ENCODE data around the gene CNTNAP5. TPM values are rescaled to one million over a fixed set of nuclear protein-coding genes. Genes with fewer than 3 reads are reported as not detected.

Gene CNTNAP5
- total RNA-seq, 1 donor from 2014 or later, result not detected

DNA sequence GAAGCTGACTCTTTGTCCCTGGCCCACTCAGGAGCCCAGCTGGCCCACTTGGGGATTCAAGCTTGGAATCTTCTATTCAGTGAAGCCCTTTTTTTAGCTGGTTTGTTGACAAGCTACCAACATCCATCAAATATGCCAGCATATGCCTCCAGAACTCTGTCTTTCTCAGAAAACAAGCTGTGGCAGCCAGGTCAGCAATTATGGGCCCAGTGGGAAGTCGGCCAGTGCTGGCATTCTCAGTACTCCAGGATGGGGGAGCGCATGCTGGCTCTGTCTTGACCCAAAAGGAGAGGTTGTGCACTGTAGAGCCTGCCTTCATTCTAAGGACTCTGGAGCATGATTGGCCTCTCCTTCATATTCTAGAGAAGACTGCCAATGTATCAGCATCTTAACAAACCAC lies 401.5 kb downstream of the CNTNAP5 start:
- Mint-ChIP-seq H3K36me3 (ENCODE audit: unreplicated experiment) (no peaks in the 10 kb centered on the region), H3K9me3 (ENCODE audit: unreplicated experiment) (peaks cover 53% of the 10 kb centered on the region), H3K27ac (ENCODE audit: unreplicated experiment) (no peak overlapping the region), H3K27me3 (ENCODE audit: unreplicated experiment) (no peaks in the 10 kb centered on the region), H3K4me1 (ENCODE audit: unreplicated experiment) (no peaks in the 10 kb centered on the region), H3K4me3 (ENCODE audit: unreplicated experiment) (no peak overlapping the region)
- TF ChIP-seq, protein P1, sequence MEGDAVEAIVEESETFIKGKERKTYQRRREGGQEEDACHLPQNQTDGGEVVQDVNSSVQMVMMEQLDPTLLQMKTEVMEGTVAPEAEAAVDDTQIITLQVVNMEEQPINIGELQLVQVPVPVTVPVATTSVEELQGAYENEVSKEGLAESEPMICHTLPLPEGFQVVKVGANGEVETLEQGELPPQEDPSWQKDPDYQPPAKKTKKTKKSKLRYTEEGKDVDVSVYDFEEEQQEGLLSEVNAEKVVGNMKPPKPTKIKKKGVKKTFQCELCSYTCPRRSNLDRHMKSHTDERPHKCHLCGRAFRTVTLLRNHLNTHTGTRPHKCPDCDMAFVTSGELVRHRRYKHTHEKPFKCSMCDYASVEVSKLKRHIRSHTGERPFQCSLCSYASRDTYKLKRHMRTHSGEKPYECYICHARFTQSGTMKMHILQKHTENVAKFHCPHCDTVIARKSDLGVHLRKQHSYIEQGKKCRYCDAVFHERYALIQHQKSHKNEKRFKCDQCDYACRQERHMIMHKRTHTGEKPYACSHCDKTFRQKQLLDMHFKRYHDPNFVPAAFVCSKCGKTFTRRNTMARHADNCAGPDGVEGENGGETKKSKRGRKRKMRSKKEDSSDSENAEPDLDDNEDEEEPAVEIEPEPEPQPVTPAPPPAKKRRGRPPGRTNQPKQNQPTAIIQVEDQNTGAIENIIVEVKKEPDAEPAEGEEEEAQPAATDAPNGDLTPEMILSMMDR (IDR thresholded peaks at IDR 0.05), result no peak
- no peak for DNase-seq (ENCODE audit: extremely low spot score, unreplicated experiment)

DNA sequence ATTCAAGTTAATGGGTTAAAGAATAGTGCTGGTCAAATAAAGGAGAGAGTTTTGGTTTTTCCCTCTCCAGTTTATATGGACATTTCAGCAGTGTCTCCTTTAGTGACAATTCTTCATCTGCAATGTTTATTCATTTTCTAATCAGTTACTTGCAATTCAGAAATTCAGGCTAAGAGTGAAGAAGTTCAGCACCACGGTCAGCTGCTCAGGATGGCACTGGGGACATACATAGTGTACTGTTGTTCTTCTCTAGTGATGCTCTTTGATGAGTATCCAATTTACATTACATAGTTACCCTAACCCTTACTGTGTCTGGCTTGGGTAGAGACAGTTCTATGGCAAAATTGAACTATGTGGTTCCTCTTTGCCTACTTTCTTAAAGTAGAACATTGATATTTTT lies 412.7 kb downstream of the CNTNAP5 start:
- H3K27ac Mint-ChIP-seq (ENCODE audit: unreplicated experiment), result no peak overlapping the region
- no peak for DNase-seq (ENCODE audit: extremely low spot score, unreplicated experiment)
- H3K27me3 Mint-ChIP-seq (ENCODE audit: unreplicated experiment), result no peaks in the 10 kb centered on the region
- no peaks in the 10 kb centered on the region for H3K36me3 Mint-ChIP-seq (ENCODE audit: unreplicated experiment)
- no peaks in the 10 kb centered on the region for H3K4me1 Mint-ChIP-seq (ENCODE audit: unreplicated experiment)
- H3K4me3 Mint-ChIP-seq (ENCODE audit: unreplicated experiment), result no peak overlapping the region
- TF ChIP-seq, protein P1 (IDR thresholded peaks at IDR 0.05), result no peak
- H3K9me3 Mint-ChIP-seq (ENCODE audit: unreplicated experiment), result peaks cover 30% of the 10 kb centered on the region

- no peak for DNase-seq (ENCODE audit: extremely low spot score, unreplicated experiment)
- TF ChIP-seq, protein P1 (IDR thresholded peaks at IDR 0.05), result no peak
- Mint-ChIP-seq H3K27ac (ENCODE audit: unreplicated experiment) (no peak overlapping the region), H3K4me3 (ENCODE audit: unreplicated experiment) (no peak overlapping the region), H3K9me3 (ENCODE audit: unreplicated experiment) (peaks cover 61% of the 10 kb centered on the region), H3K36me3 (ENCODE audit: unreplicated experiment) (no peaks in the 10 kb centered on the region), H3K4me1 (ENCODE audit: unreplicated experiment) (no peaks in the 10 kb centered on the region), H3K27me3 (ENCODE audit: unreplicated experiment) (no peaks in the 10 kb centered on the region)
Observed at GRCh38 chr2:124450481-124450880, 425.4 kb downstream of the CNTNAP5 start.

- Mint-ChIP-seq H3K27ac (ENCODE audit: unreplicated experiment) (no peak overlapping the region), H3K36me3 (ENCODE audit: unreplicated experiment) (no peaks in the 10 kb centered on the region), H3K9me3 (ENCODE audit: unreplicated experiment) (peaks cover 41% of the 10 kb centered on the region), H3K27me3 (ENCODE audit: unreplicated experiment) (no peaks in the 10 kb centered on the region), H3K4me1 (ENCODE audit: unreplicated experiment) (no peaks in the 10 kb centered on the region), H3K4me3 (ENCODE audit: unreplicated experiment) (no peak overlapping the region)
- TF ChIP-seq, protein P1 (IDR thresholded peaks at IDR 0.05), result no peak
- no peak for DNase-seq (ENCODE audit: extremely low spot score, unreplicated experiment)
Observed at GRCh38 chr2:124476291-124476690, 451.2 kb downstream of the CNTNAP5 start.

GRCh38 chr2:124478761-124479160 lies 453.7 kb downstream of the CNTNAP5 start:
- no peaks in the 10 kb centered on the region for H3K27me3 Mint-ChIP-seq (ENCODE audit: unreplicated experiment)
- TF ChIP-seq, protein P1 (IDR thresholded peaks at IDR 0.05), result no peak
- no peak for DNase-seq (ENCODE audit: extremely low spot score, unreplicated experiment)
- H3K4me1 Mint-ChIP-seq (ENCODE audit: unreplicated experiment), result no peaks in the 10 kb centered on the region
- H3K27ac Mint-ChIP-seq (ENCODE audit: unreplicated experiment), result no peak overlapping the region
- H3K36me3 Mint-ChIP-seq (ENCODE audit: unreplicated experiment), result no peaks in the 10 kb centered on the region
- peaks cover 44% of the 10 kb centered on the region for H3K9me3 Mint-ChIP-seq (ENCODE audit: unreplicated experiment)
- H3K4me3 Mint-ChIP-seq (ENCODE audit: unreplicated experiment), result no peak overlapping the region
